HT-29 (cell line): ENCODE results near the gene FOXM1. TPM values are rescaled to one million over a fixed set of nuclear protein-coding genes. Genes with fewer than 3 reads are reported as not detected.

Experiments used
- total RNA-seq: library from RNA; depleted of rRNA; stranded (reverse); fragments of >200 nt; shearing (Covaris generic); gene quantifications from 2 replicates; pipeline ENCODE4 v1.2.3, GENCODE V29; 2014; rRNA removed

The FOXM1 gene
- total RNA-seq, 1 experiment from 2014 or later = 77.6 TPM

Other genes starting within 250 kb of the FOXM1 start
- 106 and 115 TPM in 2 replicates for gene FKBP4, start 82.2 kb downstream of the FOXM1 start, total RNA-seq
- gene ITFG2, start 64.5 kb downstream of the FOXM1 start, total RNA-seq = 32.0 and 39.8 TPM in 2 replicates
- gene NRIP2, start 42.1 kb downstream of the FOXM1 start, total RNA-seq = not detected in 2 replicates
- 0.10 and 0.94 TPM in 2 replicates for gene TEX52, start 20.1 kb downstream of the FOXM1 start, total RNA-seq
- 14.0 and 14.4 TPM in 2 replicates for gene RHNO1, start within 50 bp of the FOXM1 start, total RNA-seq
- gene TULP3, start 13.7 kb upstream of the FOXM1 start, total RNA-seq = 9.8 and 14.0 TPM in 2 replicates
- gene TEAD4, start 82.2 kb upstream of the FOXM1 start, total RNA-seq = 51.0 and 54.4 TPM in 2 replicates
- 11.3 and 12.0 TPM in 2 replicates for gene TSPAN9, start 200.2 kb upstream of the FOXM1 start, total RNA-seq